Loucy (cell line): ENCODE measurements around the gene TNRC6C.
"Not testable (repeated sequence)": the region's sequence is repeated elsewhere in the genome, so short reads cannot be mapped to it uniquely, and the experiment has no call there.

Experiments
- H2AFZ ChIP-seq: fragments of 200-600 bp; sonication (generic); 2 replicates; pipeline ENCODE4 v1.6.0; 2016; ENCODE audit warnings: antibody characterized with exemption, mild to moderate bottlenecking, low read length, moderate library complexity
- H3F3A ChIP-seq: fragments of 200-600 bp; 2 replicates; pipeline ENCODE4 v1.6.0; 2016; ENCODE audit warnings: antibody characterized with exemption, low read depth, mild to moderate bottlenecking
- H3K27me3 ChIP-seq: fragments of 200-600 bp; sonication (generic); 2 replicates; pipeline ENCODE4 v1.6.1; 2014; ENCODE audit warnings: low read length, mild to moderate bottlenecking; ENCODE audit not compliant: insufficient read depth, poor library complexity, severe bottlenecking
- H3K36me3 ChIP-seq: fragments of 200-600 bp; sonication (generic); 2 replicates; pipeline ENCODE4 v1.6.1; 2016; ENCODE audit warnings: low read length; ENCODE audit not compliant: insufficient read depth
- H3K4me1 ChIP-seq: fragments of 200-600 bp; sonication (generic); 2 replicates; pipeline ENCODE4 v1.5.1; 2014; ENCODE audit warnings: low read length, mild to moderate bottlenecking; ENCODE audit not compliant: insufficient read depth, poor library complexity, severe bottlenecking
- H3K4me2 ChIP-seq: fragments of 200-600 bp; sonication (generic); 2 replicates; pipeline ENCODE4 v1.6.0; 2014; ENCODE audit warnings: antibody characterized with exemption, low read length, low read depth, mild to moderate bottlenecking; ENCODE audit not compliant: poor library complexity, severe bottlenecking
- H3K4me3 ChIP-seq: fragments of 200-600 bp; sonication (generic); 2 replicates; pipeline ENCODE4 v1.5.1; 2014; ENCODE audit warnings: low read length, mild to moderate bottlenecking, mixed read lengths; ENCODE audit not compliant: poor library complexity, severe bottlenecking
- H3K79me2 ChIP-seq: fragments of 200-600 bp; sonication (generic); 2 replicates; pipeline ENCODE4 v1.6.1; 2014; ENCODE audit warnings: low read length; ENCODE audit not compliant: insufficient read depth
- H3K9ac ChIP-seq: fragments of 200-600 bp; sonication (generic); 2 replicates; pipeline ENCODE4 v1.6.0; 2014; ENCODE audit warnings: mild to moderate bottlenecking, low read depth, low read length, moderate library complexity; ENCODE audit not compliant: poor library complexity, severe bottlenecking
- H3K9me2 ChIP-seq: fragments of 200-600 bp; sonication (generic); replicated peaks from 2 replicates; pipeline ENCODE4 v1.6.1; 2016; ENCODE audit warnings: low read depth, low read length, mixed read lengths
- H3K9me3 ChIP-seq: fragments of 200-600 bp; sonication (generic); 2 replicates; pipeline ENCODE4 v1.6.1; 2014; ENCODE audit warnings: mild to moderate bottlenecking, antibody characterized with exemption, low read length, low read depth; ENCODE audit not compliant: insufficient read depth
- H4K20me1 ChIP-seq: fragments of 200-600 bp; sonication (generic); 2 replicates; pipeline ENCODE4 v1.6.0; 2014; ENCODE audit warnings: antibody characterized with exemption, low read length, mild to moderate bottlenecking; ENCODE audit not compliant: insufficient read depth, poor library complexity, severe bottlenecking
- CTCF ChIP-seq: fragments of 200-600 bp; sonication (generic); conservative IDR thresholded peaks from 2 replicates; pipeline ENCODE4 v1.5.1; 2014; ENCODE audit warnings: mild to moderate bottlenecking, antibody characterized with exemption, low read length
- EZH2phosphoT487 ChIP-seq: fragments of 200-600 bp; IDR thresholded peaks from 2 replicates; pipeline ENCODE4 v1.6.1; 2018; ENCODE audit warnings: antibody characterized with exemption, mild to moderate bottlenecking, moderate library complexity, borderline replicate concordance

TNRC6C gene

DNA sequence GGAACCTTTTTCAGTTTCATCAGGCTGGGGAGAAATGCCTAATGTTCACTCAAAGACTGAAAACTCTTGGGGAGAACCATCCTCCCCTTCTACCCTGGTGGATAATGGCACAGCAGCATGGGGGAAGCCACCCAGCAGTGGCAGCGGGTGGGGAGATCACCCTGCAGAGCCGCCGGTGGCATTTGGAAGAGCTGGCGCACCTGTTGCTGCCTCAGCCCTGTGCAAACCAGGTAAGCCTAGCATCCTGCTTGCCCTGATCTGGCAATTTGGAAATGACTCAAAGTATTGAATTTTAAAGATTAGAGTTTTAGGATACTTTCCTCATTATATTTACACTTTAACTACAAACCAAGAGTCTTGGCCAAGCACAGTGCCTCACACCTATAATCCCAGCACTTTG is 106.2 kb downstream of the TNRC6C start:
- no peak overlapping the region for H3K4me2 ChIP-seq
- peaks cover 61% of the 10 kb centered on the region for H3K36me3 ChIP-seq
- TF ChIP-seq EZH2phosphoT487 (no peak), CTCF (no peak)
- no peak overlapping the region for H2AFZ ChIP-seq
- H4K20me1 ChIP-seq: peaks cover 3% of the 10 kb centered on the region
- H3K4me3 ChIP-seq: no peak overlapping the region
- H3F3A ChIP-seq: no peaks in the 10 kb centered on the region
- peaks cover 16% of the 10 kb centered on the region; the same call in 1 of the 2 replicates for H3K79me2 ChIP-seq
- H3K27me3 ChIP-seq: no peaks in the 10 kb centered on the region
- no peaks in the 10 kb centered on the region for H3K9me3 ChIP-seq
- H3K4me1 ChIP-seq: no peaks in the 10 kb centered on the region
- H3K9ac ChIP-seq: no peak overlapping the region
- no peaks in the 10 kb centered on the region for H3K9me2 ChIP-seq

- H3K36me3 ChIP-seq: peaks cover 76% of the 10 kb centered on the region
- not testable (repeated sequence) for H2AFZ ChIP-seq, H3K27me3 ChIP-seq, H3K9me3 ChIP-seq, H3K4me3 ChIP-seq, H3K4me1 ChIP-seq, H3K9ac ChIP-seq, H3K4me2 ChIP-seq, H4K20me1 ChIP-seq, H3K9me2 ChIP-seq, H3K79me2 ChIP-seq, H3F3A ChIP-seq
Observed at GRCh38 chr17:78066976-78067375, 108.5 kb downstream of the TNRC6C start.

- Histone ChIP-seq H3F3A (no peaks in the 10 kb centered on the region), H3K4me3 (no peak overlapping the region), H3K9me3 (no peaks in the 10 kb centered on the region), H4K20me1 (no peaks in the 10 kb centered on the region), H3K9me2 (no peaks in the 10 kb centered on the region), H2AFZ (no peak overlapping the region), H3K4me1 (no peaks in the 10 kb centered on the region), H3K4me2 (no peak overlapping the region), H3K36me3 (peaks cover 100% of the 10 kb centered on the region), H3K9ac (no peak overlapping the region), H3K27me3 (no peaks in the 10 kb centered on the region), H3K79me2 (no peaks in the 10 kb centered on the region)
- no peak for TF ChIP-seq EZH2phosphoT487
- no peak for TF ChIP-seq CTCF
Observed at GRCh38 chr17:78069695-78070094, 111.2 kb downstream of the TNRC6C start.

GRCh38 chr17:78072961-78073360 is 114.5 kb downstream of the TNRC6C start:
- H3K79me2 ChIP-seq: no peaks in the 10 kb centered on the region
- H3K27me3 ChIP-seq: no peaks in the 10 kb centered on the region
- H3K9me3 ChIP-seq: no peaks in the 10 kb centered on the region
- no peaks in the 10 kb centered on the region for H3K9me2 ChIP-seq
- H3K36me3 ChIP-seq: peaks cover 100% of the 10 kb centered on the region
- no peaks in the 10 kb centered on the region for H4K20me1 ChIP-seq
- H3K4me3 ChIP-seq: no peak overlapping the region
- H3F3A ChIP-seq: no peaks in the 10 kb centered on the region
- H2AFZ ChIP-seq: no peak overlapping the region
- no peak overlapping the region for H3K4me2 ChIP-seq
- no peak for TF ChIP-seq EZH2phosphoT487
- TF ChIP-seq CTCF: no peak
- no peaks in the 10 kb centered on the region for H3K4me1 ChIP-seq
- H3K9ac ChIP-seq: no peak overlapping the region
